ENCODE measurements around the gene TAOK3.
A peak's percentile ranks its signal among the peaks of the same experiment; 100 is the strongest.
"Not testable (repeated sequence)": the region's sequence is repeated elsewhere in the genome, so short reads cannot be mapped to it uniquely, and the experiment has no call there.

TAOK3 gene

DNA sequence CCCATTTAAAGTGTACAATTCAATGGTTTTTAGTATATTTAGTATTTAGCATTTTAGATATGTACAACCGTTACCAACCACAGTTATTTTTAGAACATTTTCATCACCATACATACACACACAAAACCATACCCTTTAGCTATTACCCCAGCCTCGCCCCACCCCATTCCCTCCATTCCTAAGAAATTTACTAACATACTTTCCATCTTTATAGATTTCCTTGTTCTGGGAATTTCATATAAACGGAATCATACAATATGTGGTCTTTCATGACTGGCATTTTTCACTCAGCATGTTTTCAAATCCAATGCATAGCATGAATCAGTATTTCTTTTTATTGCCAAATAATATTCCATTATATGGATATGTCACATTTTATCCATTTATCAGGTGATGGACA is 101.5 kb downstream of the TAOK3 start:
- TF ChIP-seq, protein P1, sequence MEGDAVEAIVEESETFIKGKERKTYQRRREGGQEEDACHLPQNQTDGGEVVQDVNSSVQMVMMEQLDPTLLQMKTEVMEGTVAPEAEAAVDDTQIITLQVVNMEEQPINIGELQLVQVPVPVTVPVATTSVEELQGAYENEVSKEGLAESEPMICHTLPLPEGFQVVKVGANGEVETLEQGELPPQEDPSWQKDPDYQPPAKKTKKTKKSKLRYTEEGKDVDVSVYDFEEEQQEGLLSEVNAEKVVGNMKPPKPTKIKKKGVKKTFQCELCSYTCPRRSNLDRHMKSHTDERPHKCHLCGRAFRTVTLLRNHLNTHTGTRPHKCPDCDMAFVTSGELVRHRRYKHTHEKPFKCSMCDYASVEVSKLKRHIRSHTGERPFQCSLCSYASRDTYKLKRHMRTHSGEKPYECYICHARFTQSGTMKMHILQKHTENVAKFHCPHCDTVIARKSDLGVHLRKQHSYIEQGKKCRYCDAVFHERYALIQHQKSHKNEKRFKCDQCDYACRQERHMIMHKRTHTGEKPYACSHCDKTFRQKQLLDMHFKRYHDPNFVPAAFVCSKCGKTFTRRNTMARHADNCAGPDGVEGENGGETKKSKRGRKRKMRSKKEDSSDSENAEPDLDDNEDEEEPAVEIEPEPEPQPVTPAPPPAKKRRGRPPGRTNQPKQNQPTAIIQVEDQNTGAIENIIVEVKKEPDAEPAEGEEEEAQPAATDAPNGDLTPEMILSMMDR (IDR thresholded peaks at IDR 0.05; ENCODE audit: control insufficient read depth, extremely low read depth, insufficient read depth): no peak
- peak overlapping the region; percentile 28 for H3K4me3 ChIP-seq (ENCODE audit: low read depth, low read length)
- no peak for DNase-seq (ENCODE audit: low read depth)

DNA sequence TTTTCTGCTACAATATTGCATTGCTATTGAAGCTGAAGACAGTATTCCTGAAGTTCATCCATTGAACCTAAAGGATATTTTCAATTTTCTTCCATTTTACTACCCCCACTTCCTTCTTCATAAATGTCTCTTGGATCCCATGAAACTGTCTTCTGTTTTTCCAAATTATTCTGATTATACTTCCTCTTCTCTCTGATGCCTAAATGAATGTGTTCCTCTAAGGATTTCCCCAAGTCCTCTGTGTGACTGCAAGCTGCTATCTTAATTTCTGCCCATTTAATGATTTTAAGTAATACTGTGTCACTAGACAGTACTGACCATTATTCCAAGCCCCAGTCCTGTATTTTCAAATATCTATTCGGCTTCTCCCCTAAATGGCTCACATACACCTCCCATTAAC is 102.9 kb downstream of the TAOK3 start:
- TF ChIP-seq, protein P1 (IDR thresholded peaks at IDR 0.05; ENCODE audit: control insufficient read depth, extremely low read depth, insufficient read depth): no peak
- DNase-seq (ENCODE audit: low read depth): no peak
- H3K4me3 ChIP-seq (ENCODE audit: low read depth, low read length): no peak overlapping the region

DNA sequence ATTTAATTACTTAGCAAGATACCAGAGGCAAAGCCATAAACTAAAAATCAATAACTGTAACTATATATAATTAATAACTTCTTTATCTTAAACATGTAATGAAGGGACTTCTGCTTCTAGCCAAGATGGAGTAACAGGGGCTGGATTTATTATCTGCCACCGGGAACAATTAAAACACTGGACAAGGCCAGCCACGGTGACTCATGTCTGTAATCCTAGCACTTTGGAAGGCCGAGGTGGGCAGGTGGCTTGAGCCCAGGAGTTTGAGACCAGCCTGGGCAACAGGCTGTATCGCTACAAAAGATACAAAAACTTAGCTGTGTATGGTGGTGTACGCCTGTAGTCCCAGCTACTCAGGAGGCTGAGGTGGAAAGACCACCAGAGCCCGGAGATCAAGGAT is 113.6 kb downstream of the TAOK3 start:
- no peak for DNase-seq (ENCODE audit: low read depth)
- TF ChIP-seq, protein P1 (IDR thresholded peaks at IDR 0.05; ENCODE audit: control insufficient read depth, extremely low read depth, insufficient read depth): no peak
- H3K4me3 ChIP-seq (ENCODE audit: low read depth, low read length): no peak overlapping the region

DNA sequence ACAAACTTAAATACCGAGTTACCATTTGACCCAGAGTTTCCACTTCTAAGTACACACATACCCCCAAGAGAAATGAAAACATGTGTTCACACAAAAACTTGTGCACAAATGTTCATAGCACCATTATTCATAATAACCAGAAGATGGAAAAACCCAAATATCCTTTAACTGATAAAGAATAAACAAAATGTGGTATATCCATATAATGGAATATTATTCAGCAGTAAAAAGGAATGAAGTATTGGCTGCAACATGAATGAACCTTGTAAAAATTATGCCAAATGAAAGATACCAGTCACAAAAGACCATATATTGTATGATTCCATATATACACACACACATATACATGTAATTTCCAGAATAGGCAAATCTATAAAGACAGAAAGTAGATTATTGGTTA is 116.4 kb downstream of the TAOK3 start:
- TF ChIP-seq, protein P1 (IDR thresholded peaks at IDR 0.05; ENCODE audit: control insufficient read depth, extremely low read depth, insufficient read depth): no peak
- H3K4me3 ChIP-seq (ENCODE audit: low read depth, low read length): no peak overlapping the region
- DNase-seq (ENCODE audit: low read depth): no peak

DNA sequence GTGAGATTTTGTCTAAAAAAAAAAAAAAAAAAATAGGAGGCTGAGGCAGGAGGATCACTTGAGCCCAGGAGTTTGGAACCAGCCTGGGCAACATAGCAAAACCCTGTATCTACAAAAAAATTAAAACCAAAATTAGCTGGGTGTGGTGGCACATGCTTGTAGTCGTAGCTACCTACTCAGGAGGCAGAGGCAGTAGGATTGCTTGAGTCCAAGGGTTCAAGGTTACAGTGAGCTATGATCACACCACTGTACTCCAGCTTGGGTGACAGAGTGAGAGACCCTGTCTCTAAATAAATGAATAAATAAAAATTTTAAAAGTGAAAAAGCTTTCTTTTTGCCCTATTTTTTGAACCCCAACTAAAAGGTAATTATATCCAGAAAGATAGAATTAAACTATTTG is 123.2 kb downstream of the TAOK3 start:
- TF ChIP-seq, protein P1 (IDR thresholded peaks at IDR 0.05; ENCODE audit: control insufficient read depth, extremely low read depth, insufficient read depth): no peak
- no peak for DNase-seq (ENCODE audit: low read depth)
- H3K4me3 ChIP-seq (ENCODE audit: low read depth, low read length): no peak overlapping the region

DNA sequence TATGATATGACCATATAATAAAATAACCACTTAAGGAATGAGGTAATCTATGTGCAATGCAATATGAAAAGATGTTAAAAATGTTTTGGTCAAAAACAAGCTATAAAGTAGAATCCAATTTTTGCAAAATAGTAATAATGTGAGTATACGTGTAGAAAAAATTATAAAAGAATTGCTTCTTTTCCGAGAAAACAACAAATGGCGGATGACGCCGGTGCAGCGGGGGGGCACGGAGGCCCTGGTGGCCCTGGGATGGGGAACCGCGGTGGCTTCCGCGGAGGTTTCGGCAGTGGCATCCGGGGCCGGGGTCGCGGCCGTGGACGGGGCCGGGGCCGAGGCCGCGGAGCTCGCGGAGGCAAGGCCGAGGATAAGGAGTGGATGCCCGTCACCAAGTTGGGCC is 126.8 kb downstream of the TAOK3 start:
- H3K4me3 ChIP-seq (ENCODE audit: low read depth, low read length); DNase-seq (ENCODE audit: low read depth): not testable (repeated sequence)

DNA sequence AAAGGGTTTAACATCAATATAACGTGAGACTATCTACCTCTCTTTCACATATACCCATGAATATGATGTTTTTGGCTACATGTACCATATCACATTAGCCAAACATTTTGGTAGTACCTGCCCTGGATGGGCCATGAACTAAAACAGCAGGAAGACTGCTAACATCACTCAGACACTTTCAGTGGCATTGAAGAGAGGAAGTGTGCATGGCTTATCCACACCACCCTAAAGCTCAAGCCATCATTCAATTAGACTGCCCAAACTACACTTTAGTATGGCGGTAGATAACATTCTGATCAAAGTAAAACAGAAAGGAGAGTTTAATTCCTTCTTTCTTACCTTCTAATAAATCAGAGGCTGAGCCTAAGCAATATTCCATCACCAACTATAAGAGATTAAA is 133.8 kb downstream of the TAOK3 start:
- no peak overlapping the region for H3K4me3 ChIP-seq (ENCODE audit: low read depth, low read length)
- TF ChIP-seq, protein P1 (IDR thresholded peaks at IDR 0.05; ENCODE audit: control insufficient read depth, extremely low read depth, insufficient read depth): no peak
- no peak for DNase-seq (ENCODE audit: low read depth)

DNA sequence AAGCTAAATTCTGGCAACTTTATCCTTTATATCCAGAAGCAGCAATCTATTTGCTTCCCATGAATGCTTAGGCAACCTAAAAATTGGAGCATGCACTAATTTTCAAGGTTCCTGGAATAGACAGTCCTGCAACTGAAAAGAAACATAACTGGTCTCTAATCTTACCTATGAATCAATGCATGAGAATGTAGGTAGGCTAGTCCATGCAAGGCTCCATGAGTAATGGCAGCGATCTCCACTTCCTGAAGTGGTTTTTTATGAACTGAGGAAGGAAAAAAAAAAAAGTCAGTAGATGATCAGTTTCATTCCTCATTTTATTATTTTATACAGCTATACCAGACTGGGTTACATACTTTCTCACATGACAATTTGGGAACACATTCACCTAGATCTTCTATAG is 134.8 kb downstream of the TAOK3 start:
- TF ChIP-seq, protein P1 (IDR thresholded peaks at IDR 0.05; ENCODE audit: control insufficient read depth, extremely low read depth, insufficient read depth): no peak
- no peak for DNase-seq (ENCODE audit: low read depth)
- no peak overlapping the region for H3K4me3 ChIP-seq (ENCODE audit: low read depth, low read length)
